ENCODE measurements around the gene CDK6. TPM values are rescaled to one million over a fixed set of nuclear protein-coding genes. Genes with fewer than 3 reads are reported as not detected.

The CDK6 gene
- total RNA-seq, 2 donors from 2014 or later, result 28.5 to 36.6 TPM

GRCh38 chr7:92722541-92722940 lies 113.8 kb downstream of the CDK6 start:
- Histone ChIP-seq H3K36me3 (ENCODE audit: control insufficient read depth, insufficient read depth, low read length) (peaks cover 26% of the 10 kb centered on the region), H3K27me3 (ENCODE audit: control insufficient read depth, insufficient read depth, low read length, poor library complexity, severe bottlenecking) (no peaks in the 10 kb centered on the region), H3K9ac (ENCODE audit: extremely low read depth, low read length, poor library complexity, severe bottlenecking) (no peak overlapping the region), H3K4me1 (ENCODE audit: control insufficient read depth, insufficient read depth, low read length) (no peaks in the 10 kb centered on the region), H3K27ac (ENCODE audit: low read depth, low read length) (no peak overlapping the region), H3K9me3 (ENCODE audit: control insufficient read depth, low read length) (no peaks in the 10 kb centered on the region), H3K4me3 (ENCODE audit: low read length) (no peak overlapping the region)
- H3K27me3 Mint-ChIP-seq (ENCODE audit: insufficient read depth), result no peaks in the 10 kb centered on the region
- H3K4me3 Mint-ChIP-seq, result no peak overlapping the region
- H3K4me1 Mint-ChIP-seq, result peaks cover 7% of the 10 kb centered on the region
- no peaks in the 10 kb centered on the region for H3K9me3 Mint-ChIP-seq
- 100% methylated on average over 1 of the region's 1 CpG for WGBS, 2 experiments (ENCODE audit: insufficient coverage in 1 of 2, insufficient read length in 1 of 2)
- peaks cover 16% of the 10 kb centered on the region for H3K36me3 Mint-ChIP-seq (ENCODE audit: low read depth)
- TF ChIP-seq CTCF (conservative IDR thresholded peaks at IDR 0.05), result no peak
- DNase-seq, result no peak
- H3K27ac Mint-ChIP-seq, result no peak overlapping the region

DNA sequence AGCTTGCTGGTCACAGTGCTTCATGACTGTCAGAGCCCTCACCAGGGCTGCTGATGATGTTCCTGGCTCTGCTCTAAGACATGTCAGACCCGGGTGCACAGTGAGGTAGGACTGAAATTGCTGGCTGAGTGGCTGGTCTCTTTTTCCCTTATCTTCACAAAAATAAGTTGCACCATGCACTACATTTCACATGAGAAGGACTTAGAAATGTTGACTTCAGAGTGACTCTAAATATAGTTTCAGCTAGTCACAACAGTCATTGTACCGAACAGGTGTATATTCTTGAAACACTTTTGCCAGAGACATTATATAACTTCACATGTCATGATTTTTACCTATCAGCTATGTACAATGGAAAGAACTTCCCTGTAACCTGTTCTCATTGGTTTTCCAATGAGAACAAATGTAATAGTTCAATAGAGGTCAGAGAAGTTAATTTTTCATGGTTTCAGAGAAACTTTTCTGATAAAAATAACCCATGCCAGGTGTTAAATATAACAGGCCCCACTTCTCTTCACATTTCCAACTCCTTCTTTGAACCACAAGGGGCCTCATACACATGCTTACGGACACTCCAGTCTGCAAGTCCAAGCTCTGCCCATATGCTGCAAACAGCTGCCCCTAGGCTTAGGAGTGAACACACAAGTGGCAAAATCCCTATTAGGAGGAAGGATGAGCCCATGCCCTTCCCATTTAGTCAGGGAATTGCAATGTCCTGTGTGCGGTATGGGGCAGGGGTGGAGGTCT lies 115.6 kb downstream of the CDK6 start:
- Histone ChIP-seq H3K27ac (ENCODE audit: low read depth, low read length) (no peak overlapping the region), H3K9me3 (ENCODE audit: control insufficient read depth, low read length) (no peaks in the 10 kb centered on the region), H3K4me3 (ENCODE audit: low read length) (no peak overlapping the region), H3K36me3 (ENCODE audit: control insufficient read depth, insufficient read depth, low read length) (peaks cover 25% of the 10 kb centered on the region), H3K27me3 (ENCODE audit: control insufficient read depth, insufficient read depth, low read length, poor library complexity, severe bottlenecking) (no peaks in the 10 kb centered on the region), H3K4me1 (ENCODE audit: control insufficient read depth, insufficient read depth, low read length) (no peaks in the 10 kb centered on the region), H3K9ac (ENCODE audit: extremely low read depth, low read length, poor library complexity, severe bottlenecking) (no peak overlapping the region)
- Mint-ChIP-seq H3K27me3 (ENCODE audit: insufficient read depth) (no peaks in the 10 kb centered on the region), H3K4me3 (no peak overlapping the region), H3K9me3 (no peaks in the 10 kb centered on the region), H3K27ac (no peak overlapping the region), H3K36me3 (ENCODE audit: low read depth) (peaks cover 16% of the 10 kb centered on the region), H3K4me1 (peaks cover 7% of the 10 kb centered on the region)
- no peak for TF ChIP-seq CTCF (conservative IDR thresholded peaks at IDR 0.05)
- no peak for DNase-seq
- 97 to 100% methylated on average over 2 to 4 of the region's 4 CpGs for WGBS, 2 experiments (ENCODE audit: insufficient coverage in 1 of 2, insufficient read length in 1 of 2)

DNA sequence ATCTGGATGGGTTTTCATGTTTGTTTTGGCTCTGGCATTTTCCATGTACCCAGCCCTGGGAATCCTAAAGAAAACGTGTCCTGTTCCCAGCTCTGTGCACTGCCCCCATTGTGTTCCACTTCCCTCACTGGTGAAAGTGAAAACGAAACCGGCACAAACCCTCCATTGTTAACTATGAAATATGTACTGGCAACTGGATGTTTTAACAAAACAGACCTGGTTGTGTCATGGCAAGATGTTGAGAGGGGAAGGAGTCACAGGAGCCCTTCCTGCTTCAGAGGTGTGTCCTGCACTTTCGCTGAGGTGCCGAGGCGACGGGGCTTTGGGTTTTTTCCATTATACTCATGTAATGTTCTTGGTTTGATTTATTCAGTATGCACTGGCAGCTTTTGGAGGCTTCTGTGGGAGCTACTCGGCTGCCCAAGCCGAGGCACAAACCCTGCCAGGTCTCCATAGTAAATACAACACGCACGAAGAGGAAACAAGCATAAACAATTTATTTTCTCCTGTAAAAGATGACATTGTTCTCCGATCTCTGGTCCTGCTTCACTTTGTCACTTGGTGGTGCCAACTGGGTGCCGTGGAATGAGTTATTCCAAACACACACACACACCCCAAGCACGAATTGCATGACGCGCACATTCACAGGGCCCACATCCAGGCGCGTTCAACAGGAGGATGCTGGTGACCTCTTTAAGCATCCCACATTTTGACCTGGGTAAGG lies 118.2 kb downstream of the CDK6 start:
- H3K4me3 ChIP-seq (ENCODE audit: low read length), result no peak overlapping the region
- Mint-ChIP-seq H3K36me3 (ENCODE audit: low read depth) (no peaks in the 10 kb centered on the region), H3K4me1 (no peaks in the 10 kb centered on the region), H3K27ac (no peak overlapping the region), H3K27me3 (ENCODE audit: insufficient read depth) (no peaks in the 10 kb centered on the region), H3K4me3 (no peak overlapping the region), H3K9me3 (no peaks in the 10 kb centered on the region)
- DNase-seq, result no peak
- no peaks in the 10 kb centered on the region for H3K4me1 ChIP-seq (ENCODE audit: control insufficient read depth, insufficient read depth, low read length)
- no peak overlapping the region for H3K27ac ChIP-seq (ENCODE audit: low read depth, low read length)
- H3K36me3 ChIP-seq (ENCODE audit: control insufficient read depth, insufficient read depth, low read length), result peaks cover 15% of the 10 kb centered on the region
- WGBS, 2 experiments (ENCODE audit: insufficient coverage in 1 of 2, insufficient read length in 1 of 2), result 93 to 95% methylated on average over 11 to 18 of the region's 18 CpGs
- no peaks in the 10 kb centered on the region for H3K27me3 ChIP-seq (ENCODE audit: control insufficient read depth, insufficient read depth, low read length, poor library complexity, severe bottlenecking)
- no peak overlapping the region for H3K9ac ChIP-seq (ENCODE audit: extremely low read depth, low read length, poor library complexity, severe bottlenecking)
- H3K9me3 ChIP-seq (ENCODE audit: control insufficient read depth, low read length), result no peaks in the 10 kb centered on the region
- no peak for TF ChIP-seq CTCF (conservative IDR thresholded peaks at IDR 0.05)
